CD4-positive, alpha-beta memory T cell (primary cell): ENCODE results near the gene WBP2. TPM values are rescaled to one million over a fixed set of nuclear protein-coding genes. Genes with fewer than 3 reads are reported as not detected.

ENCODE experiments used
- CTCF ChIA-PET: fragments of 350-600 bp; sonication (Branson Sonifier 250); formaldehyde crosslinking; loops from one replicate; lab custom pipeline; 2021; ENCODE audit warnings: inconsistent platforms; ENCODE audit not compliant: partially characterized antibody; lab: Charles Lee
- POLR2A ChIA-PET: fragments of 350-600 bp; sonication (Branson Sonifier 250); formaldehyde crosslinking; loops from one replicate; lab custom pipeline; 2021; ENCODE audit not compliant: partially characterized antibody; lab: Charles Lee
- DNase-seq, 5 donors: peaks; one replicate each; pipeline versions ENCODE4 v3.0.0 to v3.0.0-alpha.2; 2020 to 2022; ENCODE audit warnings: mixed read lengths in 1 of 5
- H3K27ac ChIP-seq: one replicate; pipeline ENCODE4 v1.7.0; 2013; ENCODE audit warnings: low read depth, low read length
- H3K27me3 ChIP-seq: 2 replicates; pipeline ENCODE4 v1.7.0; 2013; ENCODE audit warnings: mild to moderate bottlenecking, low read length, moderate library complexity; ENCODE audit not compliant: insufficient read depth
- H3K36me3 ChIP-seq: 2 replicates; pipeline ENCODE4 v1.7.0; 2013; ENCODE audit warnings: mild to moderate bottlenecking, low read length, moderate library complexity; ENCODE audit not compliant: insufficient read depth
- H3K4me1 ChIP-seq: 2 replicates; pipeline ENCODE4 v1.7.0; 2013; ENCODE audit warnings: mild to moderate bottlenecking, low read length, moderate library complexity; ENCODE audit not compliant: insufficient read depth
- H3K4me3 ChIP-seq, 2 donors: one replicate each; pipeline ENCODE4 v1.7.0; 2013; ENCODE audit warnings: low read length in 2 of 2, mild to moderate bottlenecking in 1 of 2
- H3K9me3 ChIP-seq, 2 donors: one replicate each; pipeline ENCODE4 v1.7.0; 2013; ENCODE audit warnings: low read length in 2 of 2, control low read depth in 1 of 2; ENCODE audit not compliant: control insufficient read depth in 1 of 2
- H3K27ac Mint-ChIP-seq, 7 donors: one replicate each; pipeline ENCODE4 v1.8.0; 2020 to 2021; ENCODE audit warnings: mixed read lengths in 7 of 7, mild to moderate bottlenecking in 6 of 7, inconsistent platforms in 3 of 7, moderate library complexity in 3 of 7
- H3K27me3 Mint-ChIP-seq, 2 donors: one replicate each; pipeline ENCODE4 v1.8.0; 2020 to 2021; ENCODE audit warnings: mixed read lengths in 2 of 2
- H3K36me3 Mint-ChIP-seq, 2 donors: one replicate each; pipeline ENCODE4 v1.8.0; 2020 to 2021; ENCODE audit warnings: mixed read lengths in 2 of 2, inconsistent platforms in 1 of 2, mild to moderate bottlenecking in 1 of 2
- H3K4me1 Mint-ChIP-seq, 4 donors: one replicate each; pipeline ENCODE4 v1.8.0; 2020 to 2021; ENCODE audit warnings: mixed read lengths in 4 of 4, mild to moderate bottlenecking in 1 of 4
- H3K4me3 Mint-ChIP-seq, 8 donors: one replicate each; pipeline ENCODE4 v1.8.0; 2020 to 2021; ENCODE audit warnings: mixed read lengths in 8 of 8, mild to moderate bottlenecking in 7 of 8, moderate library complexity in 6 of 8, inconsistent platforms in 3 of 8
- H3K9me3 Mint-ChIP-seq, 8 donors: one replicate each; pipeline ENCODE4 v1.8.0; 2020 to 2021; ENCODE audit warnings: mixed read lengths in 8 of 8, mild to moderate bottlenecking in 5 of 8, inconsistent platforms in 3 of 8, moderate library complexity in 1 of 8
- intact Hi-C: fragments of 100-400 bp; cut with micrococcal nuclease; formaldehyde crosslinking; loops from one replicate; pipeline ENCODE4 v1.15.1; 2023
- polyA plus RNA-seq, 2 donors: library from polyadenylated mRNA; unstranded; fragments of 300-500 nt; fragmentation: Illumina TruSeq; gene quantifications; one replicate each; pipeline ENCODE4 v1.2.3, GENCODE V29; 2021
- total RNA-seq, 2 experiments: library from RNA; stranded (reverse); gene quantifications; one replicate each; pipeline ENCODE4 v1.2.3, GENCODE V29; 2021

Gene WBP2
- total and polyA plus RNA-seq, 4 experiments from 2014 or later: 80.3 to 160 (median 143) TPM

- CTCF ChIA-PET: interaction anchor here (0.6 to 2.1 kb wide), 5 partner anchors 30 to 191 kb away, joined by 3 to 6 read pairs (median 4); partner anchors contain the start of genes GALK1 and TRIM65
- H3K9me3 Mint-ChIP-seq: no peaks in the 10 kb centered on the region
- POLR2A ChIA-PET: interaction anchor here (1.2 to 3.7 kb wide), 7 partner anchors 10 to 59 kb away, joined by 3 to 16 read pairs (median 7); partner anchors contain the start of genes UNK and WBP2
- intact Hi-C loops: loop anchor here (1.0 kb wide), 1 partner anchor 21 kb away; no protein-coding TSS in a partner anchor
- Histone ChIP-seq H3K4me1 (peaks cover 10% of the 10 kb centered on the region), H3K4me3 (no peak overlapping the region), H3K27ac (no peak overlapping the region), H3K9me3 (no peaks in the 10 kb centered on the region), H3K36me3 (peaks cover 30% of the 10 kb centered on the region), H3K27me3 (no peaks in the 10 kb centered on the region)
- DNase-seq: no peak
- H3K27ac Mint-ChIP-seq: peak overlapping the region in 2 of 7 donors; percentile 10 to 80
- peaks cover 9 to 22% (median 19%) of the 10 kb centered on the region in 4 donors for H3K4me1 Mint-ChIP-seq
- H3K4me3 Mint-ChIP-seq: no peak overlapping the region
- peaks cover 27 to 51% of the 10 kb centered on the region in 2 donors for H3K36me3 Mint-ChIP-seq
- H3K27me3 Mint-ChIP-seq: no peaks in the 10 kb centered on the region
These were observed 59.1 kb downstream of the WBP2 start for GRCh38 chr17:75795820-75796607.

Other genes with a start within 250 kb of the WBP2 start
- gene SMIM5, start 221.9 kb downstream of the WBP2 start, total RNA-seq: not detected
- not detected for gene SMIM5, start 221.9 kb downstream of the WBP2 start, polyA plus RNA-seq
- 10 to 100 TPM; 58.3 to 59.1 TPM for gene RECQL5, start 188.2 kb downstream of the WBP2 start, total RNA-seq
- gene RECQL5, start 188.2 kb downstream of the WBP2 start, polyA plus RNA-seq: 10 to 100 TPM in 1 of 2 donors, 1 to 10 TPM in 1; 6.4 to 16.7 TPM
- gene SAP30BP, start 188.0 kb downstream of the WBP2 start, total RNA-seq: 100 to 1,000 TPM; 115 to 119 TPM
- gene SAP30BP, start 188.0 kb downstream of the WBP2 start, polyA plus RNA-seq: 10 to 100 TPM; 69.9 to 80.4 TPM
- 1 to 10 TPM in 1 of 2 experiments, under 1 TPM in 1; 0.67 to 1.2 TPM for gene ITGB4, start 133.9 kb downstream of the WBP2 start, total RNA-seq
- under 1 TPM; 0.25 to 0.91 TPM for gene ITGB4, start 133.9 kb downstream of the WBP2 start, polyA plus RNA-seq
- 10 to 100 TPM; 25.7 to 25.9 TPM for gene GALK1, start 90.1 kb downstream of the WBP2 start, total RNA-seq
- 10 to 100 TPM; 17.5 to 18.1 TPM for gene GALK1, start 90.1 kb downstream of the WBP2 start, polyA plus RNA-seq
- gene UNK, start 70.5 kb downstream of the WBP2 start, total RNA-seq: 10 to 100 TPM; 45.8 to 48.1 TPM
- gene UNK, start 70.5 kb downstream of the WBP2 start, polyA plus RNA-seq: 10 to 100 TPM; 22.2 to 22.9 TPM
- 100 to 1,000 TPM; 161 to 171 TPM for gene UNC13D, start 10.9 kb downstream of the WBP2 start, total RNA-seq
- gene UNC13D, start 10.9 kb downstream of the WBP2 start, polyA plus RNA-seq: 10 to 100 TPM; 39.6 to 78.9 TPM
- 10 to 100 TPM; 17.5 to 22.6 TPM for gene TRIM47, start 23.2 kb upstream of the WBP2 start, total RNA-seq
- gene TRIM47, start 23.2 kb upstream of the WBP2 start, polyA plus RNA-seq: 10 to 100 TPM; 11.2 to 26.8 TPM
- gene TRIM65, start 41.6 kb upstream of the WBP2 start, total RNA-seq: 10 to 100 TPM; 36.5 to 36.9 TPM
- gene TRIM65, start 41.6 kb upstream of the WBP2 start, polyA plus RNA-seq: 10 to 100 TPM; 17.7 to 28.8 TPM
- gene MRPL38, start 49.5 kb upstream of the WBP2 start, total RNA-seq: 100 to 1,000 TPM; 126 to 142 TPM
- gene MRPL38, start 49.5 kb upstream of the WBP2 start, polyA plus RNA-seq: 10 to 100 TPM; 59.1 to 89.0 TPM
- 10 to 100 TPM; 39.6 to 42.7 TPM for gene FBF1, start 85.7 kb upstream of the WBP2 start, total RNA-seq
- gene FBF1, start 85.7 kb upstream of the WBP2 start, polyA plus RNA-seq: 1 to 10 TPM; 3.7 to 4.0 TPM
- gene ACOX1, start 123.8 kb upstream of the WBP2 start, total RNA-seq: 10 to 100 TPM; 30.4 to 31.7 TPM
- gene ACOX1, start 123.8 kb upstream of the WBP2 start, polyA plus RNA-seq: 10 to 100 TPM; 10.2 to 14.4 TPM
- gene TEN1, start 123.9 kb upstream of the WBP2 start, total RNA-seq: 10 to 100 TPM; 10.2 to 16.1 TPM
- 10 to 100 TPM; 13.1 to 20.2 TPM for gene TEN1, start 123.9 kb upstream of the WBP2 start, polyA plus RNA-seq
- 1 to 10 TPM; 9.6 to 9.7 TPM for gene CDK3, start 145.5 kb upstream of the WBP2 start, total RNA-seq
- gene CDK3, start 145.5 kb upstream of the WBP2 start, polyA plus RNA-seq: 1 to 10 TPM; 1.0 to 1.1 TPM
- not detected for gene EVPL, start 172.0 kb upstream of the WBP2 start, total RNA-seq
- not detected for gene EVPL, start 172.0 kb upstream of the WBP2 start, polyA plus RNA-seq
- gene SRP68, start 217.2 kb upstream of the WBP2 start, total RNA-seq: 10 to 100 TPM; 86.5 to 92.4 TPM
- gene SRP68, start 217.2 kb upstream of the WBP2 start, polyA plus RNA-seq: 10 to 100 TPM; 59.1 to 84.9 TPM
- not detected for gene GALR2, start 219.4 kb upstream of the WBP2 start, total RNA-seq
- gene GALR2, start 219.4 kb upstream of the WBP2 start, polyA plus RNA-seq: under 1 TPM in 1 of 2 donors, not detected in 1; 0.37 TPM
- under 1 TPM in 1 of 2 experiments, not detected in 1; 0.35 TPM for gene ZACN, start 223.8 kb upstream of the WBP2 start, total RNA-seq
- 1 to 10 TPM in 1 of 2 donors, not detected in 1; 1.0 TPM for gene ZACN, start 223.8 kb upstream of the WBP2 start, polyA plus RNA-seq
- gene EXOC7, start 248.5 kb upstream of the WBP2 start, total RNA-seq: 100 to 1,000 TPM; 183 to 184 TPM
- gene EXOC7, start 248.5 kb upstream of the WBP2 start, polyA plus RNA-seq: 10 to 100 TPM; 36.2 to 66.9 TPM